Measurements from ENCODE around the gene GASK1A. TPM values are rescaled to one million over a fixed set of nuclear protein-coding genes. Genes with fewer than 3 reads are reported as not detected.

GASK1A gene
- polyA plus RNA-seq, 1 experiment: 0.78 TPM

DNA sequence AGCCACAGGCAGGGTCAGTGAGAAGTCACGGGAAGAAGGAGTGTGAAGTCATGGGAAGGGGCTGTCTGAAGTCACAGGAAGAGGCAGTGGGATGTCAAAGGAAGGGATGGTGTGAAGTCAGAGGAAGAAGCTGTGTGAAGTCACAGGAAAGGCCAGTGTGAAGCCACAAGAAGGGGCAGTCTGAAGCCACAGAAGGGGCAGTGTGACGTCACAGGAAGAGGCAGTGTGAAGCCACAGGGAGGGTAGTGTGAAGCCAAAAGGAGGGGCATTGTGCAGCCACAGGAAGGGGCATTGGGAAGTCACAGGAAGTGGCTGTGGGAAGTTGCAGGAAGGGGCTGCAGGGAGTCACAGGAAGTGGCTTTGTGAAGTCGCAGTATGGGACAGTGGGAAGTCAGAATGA is 35.1 kb downstream of the GASK1A start:
- no peak for DNase-seq (ENCODE audit: low read depth)
- H3K36me3 ChIP-seq (ENCODE audit: control insufficient read depth, insufficient read depth, low read length): no peaks in the 10 kb centered on the region
- no peaks in the 10 kb centered on the region for H3K27me3 ChIP-seq (ENCODE audit: control insufficient read depth, insufficient read depth, low read length)
- TF ChIP-seq, protein P1, sequence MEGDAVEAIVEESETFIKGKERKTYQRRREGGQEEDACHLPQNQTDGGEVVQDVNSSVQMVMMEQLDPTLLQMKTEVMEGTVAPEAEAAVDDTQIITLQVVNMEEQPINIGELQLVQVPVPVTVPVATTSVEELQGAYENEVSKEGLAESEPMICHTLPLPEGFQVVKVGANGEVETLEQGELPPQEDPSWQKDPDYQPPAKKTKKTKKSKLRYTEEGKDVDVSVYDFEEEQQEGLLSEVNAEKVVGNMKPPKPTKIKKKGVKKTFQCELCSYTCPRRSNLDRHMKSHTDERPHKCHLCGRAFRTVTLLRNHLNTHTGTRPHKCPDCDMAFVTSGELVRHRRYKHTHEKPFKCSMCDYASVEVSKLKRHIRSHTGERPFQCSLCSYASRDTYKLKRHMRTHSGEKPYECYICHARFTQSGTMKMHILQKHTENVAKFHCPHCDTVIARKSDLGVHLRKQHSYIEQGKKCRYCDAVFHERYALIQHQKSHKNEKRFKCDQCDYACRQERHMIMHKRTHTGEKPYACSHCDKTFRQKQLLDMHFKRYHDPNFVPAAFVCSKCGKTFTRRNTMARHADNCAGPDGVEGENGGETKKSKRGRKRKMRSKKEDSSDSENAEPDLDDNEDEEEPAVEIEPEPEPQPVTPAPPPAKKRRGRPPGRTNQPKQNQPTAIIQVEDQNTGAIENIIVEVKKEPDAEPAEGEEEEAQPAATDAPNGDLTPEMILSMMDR (IDR thresholded peaks at IDR 0.05; ENCODE audit: insufficient read depth, low read depth, low read length): no peak
- no peak overlapping the region for H3K4me3 ChIP-seq (ENCODE audit: low read depth, low read length)
- ChIA-PET POLR2A (no interaction called here), CTCF (no interaction called here)

DNA sequence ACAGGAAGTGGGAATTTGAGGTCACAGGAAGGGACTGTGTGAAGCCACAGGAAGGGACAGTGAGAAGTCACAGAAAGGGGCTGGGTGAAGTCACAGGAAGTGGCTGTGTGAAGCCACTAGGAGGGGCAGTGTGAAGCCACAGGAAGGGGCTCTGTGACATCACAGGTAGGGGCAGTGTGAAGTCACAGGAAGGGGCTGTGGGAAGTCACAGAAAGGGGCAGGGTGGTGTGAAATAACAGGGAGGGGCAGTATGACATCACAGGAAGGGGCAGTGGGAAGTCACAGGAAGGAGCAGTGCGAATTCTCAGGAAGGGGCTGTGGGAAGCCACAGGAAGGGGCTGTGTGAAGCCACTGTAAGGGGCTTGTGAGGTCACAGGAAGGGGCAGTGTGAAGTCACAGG is 35.8 kb downstream of the GASK1A start:
- TF ChIP-seq, protein P1 (IDR thresholded peaks at IDR 0.05; ENCODE audit: insufficient read depth, low read depth, low read length): no peak
- H3K4me3 ChIP-seq (ENCODE audit: low read depth, low read length): no peak overlapping the region
- H3K36me3 ChIP-seq (ENCODE audit: control insufficient read depth, insufficient read depth, low read length): no peaks in the 10 kb centered on the region
- no peaks in the 10 kb centered on the region for H3K27me3 ChIP-seq (ENCODE audit: control insufficient read depth, insufficient read depth, low read length)
- ChIA-PET POLR2A (no interaction called here), CTCF (no interaction called here)
- no peak for DNase-seq (ENCODE audit: low read depth)

DNA sequence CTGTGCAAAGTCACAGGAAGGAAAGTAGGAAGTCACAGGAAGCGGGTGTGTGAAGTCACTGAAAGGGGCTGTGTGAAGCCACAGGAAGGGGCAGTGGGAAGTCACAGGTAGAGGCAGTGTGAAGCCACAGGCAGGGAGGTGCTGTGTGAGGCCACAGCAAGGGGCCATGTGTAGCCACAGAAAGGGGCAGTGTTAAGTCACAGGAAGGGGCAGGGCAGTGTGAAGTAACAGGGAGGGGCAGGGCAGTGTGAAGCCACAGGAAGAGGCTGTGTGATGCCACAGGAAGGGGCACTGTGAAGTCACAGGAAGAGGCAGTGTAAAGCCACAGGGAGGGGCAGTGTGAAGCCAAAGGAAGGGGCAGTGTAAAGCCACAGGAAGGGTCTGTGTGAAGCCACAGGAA is 36.5 kb downstream of the GASK1A start:
- TF ChIP-seq, protein P1 (IDR thresholded peaks at IDR 0.05; ENCODE audit: insufficient read depth, low read depth, low read length): no peak
- Histone ChIP-seq H3K4me3 (ENCODE audit: low read depth, low read length) (no peak overlapping the region), H3K36me3 (ENCODE audit: control insufficient read depth, insufficient read depth, low read length) (no peaks in the 10 kb centered on the region), H3K27me3 (ENCODE audit: control insufficient read depth, insufficient read depth, low read length) (no peaks in the 10 kb centered on the region)
- POLR2A ChIA-PET: no interaction called here
- DNase-seq (ENCODE audit: low read depth): no peak
- CTCF ChIA-PET: no interaction called here

DNA sequence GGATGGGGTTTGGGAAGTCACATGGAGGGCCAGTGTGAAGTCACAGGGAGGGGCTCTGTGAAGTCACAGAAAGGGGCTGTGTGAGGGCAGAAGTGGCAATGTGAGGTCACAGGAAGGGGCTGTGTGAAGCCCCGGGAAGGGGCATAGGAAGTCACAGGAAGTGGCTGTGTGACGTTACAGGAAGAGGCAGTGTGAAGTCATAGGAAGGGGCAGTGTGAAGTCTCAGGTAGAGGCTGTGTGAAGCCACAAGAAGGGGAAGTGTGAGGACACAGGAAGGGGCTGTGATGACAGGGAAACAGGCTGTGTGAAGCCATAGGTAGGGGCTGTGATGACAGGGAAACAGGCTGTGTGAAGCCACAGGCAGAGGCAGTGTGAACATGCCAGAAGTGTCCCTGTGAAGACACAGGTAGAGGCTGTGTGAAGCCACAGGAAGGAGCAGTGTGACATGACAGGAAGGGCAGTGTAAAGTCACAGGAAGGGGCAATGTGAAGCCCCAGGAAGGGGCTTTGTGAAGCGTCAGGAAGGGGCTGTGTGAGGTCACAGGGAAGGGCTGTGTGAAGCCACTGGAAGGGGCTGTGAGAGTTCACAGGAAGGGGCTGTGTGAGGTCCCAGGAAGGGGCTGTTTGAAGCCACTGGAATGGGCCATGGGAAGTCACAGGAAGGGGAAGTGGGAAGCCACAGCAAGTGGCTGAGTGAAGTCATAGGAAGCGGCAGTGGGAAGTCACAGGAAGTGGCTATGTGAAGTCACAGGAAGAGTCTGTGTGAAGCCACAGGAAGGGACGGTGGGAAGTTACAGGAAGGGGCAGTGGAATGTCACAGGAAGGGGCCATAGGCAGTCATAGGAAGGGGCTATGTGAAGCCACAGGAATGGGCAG is 37.1 kb downstream of the GASK1A start:
- Histone ChIP-seq H3K4me3 (ENCODE audit: low read depth, low read length) (no peak overlapping the region), H3K27me3 (ENCODE audit: control insufficient read depth, insufficient read depth, low read length) (no peaks in the 10 kb centered on the region), H3K36me3 (ENCODE audit: control insufficient read depth, insufficient read depth, low read length) (no peaks in the 10 kb centered on the region)
- DNase-seq (ENCODE audit: low read depth): no peak
- POLR2A ChIA-PET: no interaction called here
- CTCF ChIA-PET: no interaction called here
- TF ChIP-seq, protein P1 (IDR thresholded peaks at IDR 0.05; ENCODE audit: insufficient read depth, low read depth, low read length): no peak

DNA sequence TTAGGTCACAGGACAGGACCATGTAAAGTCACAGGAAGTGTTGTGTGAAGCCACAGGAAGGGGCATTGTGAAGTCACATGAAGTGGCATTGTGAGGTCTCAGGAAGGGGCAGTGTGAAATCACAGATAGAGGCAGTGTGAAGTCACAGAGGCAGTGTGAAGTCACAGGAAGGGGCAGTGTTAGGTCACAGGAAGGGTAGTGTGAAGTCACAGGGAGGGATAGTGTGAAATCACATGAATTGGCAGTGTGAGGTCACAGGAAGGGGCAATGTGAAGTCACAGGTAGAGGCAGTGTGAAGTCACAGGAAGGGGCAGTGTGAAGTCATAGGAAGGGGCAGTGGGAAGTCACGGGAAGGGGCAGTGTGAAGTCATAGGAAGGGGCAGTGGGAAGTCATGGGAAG is 37.9 kb downstream of the GASK1A start:
- DNase-seq (ENCODE audit: low read depth): no peak
- TF ChIP-seq, protein P1 (IDR thresholded peaks at IDR 0.05; ENCODE audit: insufficient read depth, low read depth, low read length): no peak
- no peaks in the 10 kb centered on the region for H3K36me3 ChIP-seq (ENCODE audit: control insufficient read depth, insufficient read depth, low read length)
- H3K27me3 ChIP-seq (ENCODE audit: control insufficient read depth, insufficient read depth, low read length): no peaks in the 10 kb centered on the region
- H3K4me3 ChIP-seq (ENCODE audit: low read depth, low read length): no peak overlapping the region
- POLR2A ChIA-PET: no interaction called here
- CTCF ChIA-PET: no interaction called here
